GM23248 (cell line): ENCODE data around the gene NOTO.

Experiments
- EZH2 ChIP-seq: fragments of 200-600 bp; sonication (generic); IDR thresholded peaks from 2 replicates; pipeline ENCODE4 v1.6.1; 2018; ENCODE audit warnings: antibody characterized with exemption, mild to moderate bottlenecking; ENCODE audit not compliant: insufficient read depth, poor library complexity, severe bottlenecking
- EZH2phosphoT487 ChIP-seq: fragments of 200-600 bp; sonication (generic); IDR thresholded peaks from 2 replicates; pipeline ENCODE4 v1.6.1; 2018; ENCODE audit warnings: antibody characterized with exemption, moderate library complexity, mild to moderate bottlenecking, low read depth; ENCODE audit not compliant: insufficient read depth

DNA sequence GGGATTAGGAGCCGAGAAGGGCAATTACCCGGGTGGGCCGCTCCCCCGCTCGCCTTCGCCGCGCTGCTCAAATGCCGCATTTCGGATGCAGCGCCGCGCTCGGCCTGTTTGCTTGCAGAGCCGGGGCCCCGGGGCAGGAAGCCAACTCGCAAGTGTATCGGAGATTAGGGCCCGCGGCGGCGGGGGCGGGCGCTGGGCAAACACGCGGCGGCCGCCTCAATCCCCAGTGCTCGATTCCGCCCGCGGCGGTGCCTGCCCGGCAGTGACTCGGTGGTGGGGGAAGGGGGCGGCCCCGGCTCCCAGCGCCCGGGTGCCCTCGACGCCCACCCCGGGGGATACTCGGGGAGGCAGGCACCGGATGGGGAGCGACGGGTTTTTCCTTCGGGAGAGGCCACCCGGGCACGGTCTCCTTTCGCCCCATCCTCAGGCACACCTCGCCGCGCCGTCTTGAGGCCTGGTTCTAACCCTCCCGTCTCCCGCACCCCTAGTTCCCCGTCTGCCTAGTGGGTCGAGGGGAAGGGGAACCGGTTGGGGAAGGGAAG, 26.6 kb upstream of the NOTO start:
- no peak for TF ChIP-seq EZH2phosphoT487
- no peak for TF ChIP-seq EZH2
